Measurements from ENCODE around the gene IBTK.

GRCh38 chr6:82216549-82216948 lies 31.0 kb downstream of the IBTK start:
- TF ChIP-seq POLR2A (IDR thresholded peaks at IDR 0.05) (no peak), CTCF (IDR thresholded peaks at IDR 0.05) (no peak)
